A549 (cell line): ENCODE results near the gene SERPING1. TPM values are rescaled to one million over a fixed set of nuclear protein-coding genes. Genes with fewer than 3 reads are reported as not detected.

ENCODE experiments used
- ATAC-seq, 2 experiments: fragments of 200-7000 bp in 1 of 2; fragments of >200 bp in 1 of 2; cut with Nextera tagmentation in 1 of 2; cut with Tn5 transposase in 1 of 2; 3 replicates each; pipeline versions ENCODE4 v1.8.0 to v1.9.1; 2018 to 2020; ENCODE audit warnings: mild to moderate bottlenecking in 1 of 2, moderate library complexity in 1 of 2
- CTCF ChIA-PET: fragments of 300-600 bp; sonication (Branson Sonifier 250); formaldehyde crosslinking; extraction: SDS; loops from one replicate; lab custom pipeline; 2021; ENCODE audit warnings: antibody characterized with exemption, inconsistent platforms; lab: Yijun Ruan, JAX
- POLR2A ChIA-PET: fragments of 350-600 bp; formaldehyde crosslinking; extraction: SDS; loops from one replicate; lab custom pipeline; 2021; ENCODE audit warnings: antibody characterized with exemption, inconsistent platforms; lab: Yijun Ruan, JAX
- DNase-seq, 2 experiments: peaks; one replicate each; pipeline versions ENCODE4 v3.0.0 to v3.0.0-alpha.2; 2011 to 2016; ENCODE audit warnings: low read depth in 1 of 2, low spot score in 1 of 2
- FAIRE-seq: peaks from 2 replicates; lab custom pipeline; 2011; peaks lifted over from hg19 to GRCh38; lab: Jason Lieb, UNC
- H3K27ac ChIP-seq, 2 experiments: fragments of >200 bp; sonication (Bioruptor Twin); formaldehyde crosslinking; 3 replicates each; pipeline ENCODE4 v1.5.1; 2016 to 2017
- H3K4me1 ChIP-seq: fragments of >200 bp; sonication (Bioruptor Twin); formaldehyde crosslinking; 3 replicates; pipeline ENCODE4 v1.6.1; 2016
- H3K4me2 ChIP-seq: fragments of >200 bp; sonication (Bioruptor Twin); formaldehyde crosslinking; 3 replicates; pipeline ENCODE4 v1.6.1; 2016
- H3K4me3 ChIP-seq: fragments of >200 bp; sonication (Bioruptor Twin); formaldehyde crosslinking; 3 replicates; pipeline ENCODE4 v1.5.1; 2016
- H3K9me3 ChIP-seq: fragments of >200 bp; sonication (Bioruptor Twin); formaldehyde crosslinking; 3 replicates; pipeline ENCODE4 v1.6.1; 2016
- CBX2 ChIP-seq: fragments of 200-600 bp; sonication (generic); IDR thresholded peaks from 2 replicates; pipeline ENCODE4 v1.6.1; 2016; ENCODE audit warnings: low read depth, mild to moderate bottlenecking, borderline replicate concordance
- CBX8 ChIP-seq: fragments of 200-600 bp; sonication (generic); IDR thresholded peaks from 2 replicates; pipeline ENCODE4 v1.6.1; 2016
- EP300 ChIP-seq, 2 experiments: fragments of >200 bp; sonication (Bioruptor Twin); formaldehyde crosslinking; IDR thresholded peaks; 2 replicates in 1 of 2; 3 replicates in 1 of 2; pipeline ENCODE4 v1.6.1; 2016 to 2017
- FOSB ChIP-seq: fragments of 250-450 bp; sonication (Bioruptor Pico); IDR thresholded peaks from 2 replicates; pipeline ENCODE4 v1.5.0; 2020; ENCODE audit warnings: mild to moderate bottlenecking, moderate library complexity
- HEYL ChIP-seq: fragments of 250-450 bp; sonication (Bioruptor Pico); IDR thresholded peaks from 2 replicates; pipeline ENCODE4 v1.8.0; 2021; ENCODE audit warnings: mild to moderate bottlenecking, moderate library complexity
- HMGXB4 ChIP-seq: fragments of 250-450 bp; sonication (Bioruptor Pico); IDR thresholded peaks from 2 replicates; pipeline ENCODE4 v1.5.0; 2021; ENCODE audit warnings: mild to moderate bottlenecking, moderate library complexity, borderline replicate concordance
- HOXB13 ChIP-seq: fragments of 250-450 bp; sonication (Bioruptor Pico); IDR thresholded peaks from 2 replicates; pipeline ENCODE4 v1.5.0; 2020; ENCODE audit warnings: low read depth, mild to moderate bottlenecking, moderate library complexity
- JUNB ChIP-seq: fragments of >200 bp; sonication (Bioruptor Twin); formaldehyde crosslinking; IDR thresholded peaks from 2 replicates; pipeline ENCODE4 v1.6.1; 2016
- MAFK ChIP-seq: fragments of 450-650 bp; IDR thresholded peaks from 2 replicates; pipeline ENCODE4 v1.6.1; 2014; ENCODE audit not compliant: partially characterized antibody
- MYC ChIP-seq: IDR thresholded peaks from 2 replicates; pipeline ENCODE4 v1.6.1; 2012; ENCODE audit warnings: mild to moderate bottlenecking, inconsistent platforms, low read length, improper control_type of control experiment, borderline replicate concordance
- NR3C1 ChIP-seq: fragments of >200 bp; sonication (Bioruptor Twin); formaldehyde crosslinking; IDR thresholded peaks from 3 replicates; pipeline ENCODE4 v1.6.1; 2017
- POLR2AphosphoS2 ChIP-seq: conservative IDR thresholded peaks from 2 replicates; pipeline ENCODE4 v1.6.1; 2012; ENCODE audit warnings: low read length, improper control_type of control experiment, inconsistent platforms
- RAD21 ChIP-seq, 2 experiments: fragments of >200 bp in 1 of 2; sonication (Bioruptor Twin) in 1 of 2; formaldehyde crosslinking in 1 of 2; IDR thresholded peaks in 1 of 2; conservative IDR thresholded peaks in 1 of 2; 2 replicates in 1 of 2; 3 replicates in 1 of 2; pipeline ENCODE4 v1.6.1; 2012 to 2018; ENCODE audit warnings: inconsistent platforms in 1 of 2
- RCOR1 ChIP-seq: fragments of 150-350 bp; IDR thresholded peaks from 2 replicates; pipeline ENCODE4 v1.6.1; 2014; ENCODE audit warnings: antibody characterized with exemption, low read length, low read depth
- TP53 ChIP-seq: fragments of 250-450 bp; sonication (Bioruptor Pico); IDR thresholded peaks from 2 replicates; pipeline ENCODE4 v1.5.0; 2021; ENCODE audit warnings: mild to moderate bottlenecking, moderate library complexity
- USF2 ChIP-seq: fragments of 450-650 bp; IDR thresholded peaks from 2 replicates; pipeline ENCODE4 v1.6.1; 2014; ENCODE audit warnings: antibody characterized with exemption
- WGBS: methylation state at CpG from one replicate; pipeline ENCODE4 v1.1.6; 2017; ENCODE audit errors: missing lambda C conversion rate; 5-methylcytosine and 5-hydroxymethylcytosine counted together
- polyA plus RNA-seq, 4 experiments: library from polyadenylated mRNA; depleted of rRNA in 3 of 4; stranded (reverse); fragments of >200 nt; fragmentation: RNase III in 1 of 4; extraction: RNeasy Plus Mini Kit Qiagen cat#74134 plus additional on column Dnase treatment in 1 of 4; gene quantifications; 2 replicates in 3 of 4; 3 replicates in 1 of 4; pipeline ENCODE4 v1.2.3, GENCODE V29; 2011 to 2017
- TF ChIP-seq, protein P1 (sequence below): fragments of >200 bp; sonication (Bioruptor Twin); formaldehyde crosslinking; IDR thresholded peaks from 3 replicates; pipeline ENCODE4 v1.5.1; 2016
- TF ChIP-seq, protein P2 (sequence below): fragments of >200 bp; sonication (Bioruptor Twin); formaldehyde crosslinking; IDR thresholded peaks from 3 replicates; pipeline ENCODE4 v1.6.1; 2016
- TF ChIP-seq, protein P3 (sequence below): fragments of 150-350 bp; IDR thresholded peaks from 2 replicates; pipeline ENCODE4 v1.6.1; 2014; ENCODE audit warnings: low read depth, mild to moderate bottlenecking, low read length

The SERPING1 gene
- polyA plus RNA-seq, 2 of the 4 experiments (the other 2 are of a cell fraction): 0.59 to 0.63 TPM

DNA sequence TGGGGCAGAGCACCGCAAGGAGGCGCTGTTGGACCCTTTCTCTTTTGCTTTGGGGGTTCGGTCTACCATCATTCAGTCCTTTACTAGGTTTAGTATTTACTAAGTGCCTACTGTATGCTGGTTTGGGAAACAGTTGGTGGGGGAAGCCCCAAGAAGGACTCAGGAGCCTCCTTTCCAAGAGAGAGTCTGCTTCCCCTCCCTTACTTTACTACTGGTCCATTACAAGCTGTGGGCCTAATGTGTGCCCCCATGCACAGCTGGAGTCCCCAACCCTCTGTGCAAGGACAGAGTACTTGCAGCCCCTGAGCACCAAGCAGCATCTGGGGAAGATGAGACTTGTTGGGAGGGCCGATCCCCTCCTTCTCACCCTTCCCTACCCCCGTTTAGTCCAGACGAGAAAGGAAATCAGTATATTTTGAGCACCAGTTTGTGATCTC is 29.1 kb upstream of the SERPING1 start (continued):
- TF ChIP-seq POLR2AphosphoS2: no peak
- TF ChIP-seq, protein P1, sequence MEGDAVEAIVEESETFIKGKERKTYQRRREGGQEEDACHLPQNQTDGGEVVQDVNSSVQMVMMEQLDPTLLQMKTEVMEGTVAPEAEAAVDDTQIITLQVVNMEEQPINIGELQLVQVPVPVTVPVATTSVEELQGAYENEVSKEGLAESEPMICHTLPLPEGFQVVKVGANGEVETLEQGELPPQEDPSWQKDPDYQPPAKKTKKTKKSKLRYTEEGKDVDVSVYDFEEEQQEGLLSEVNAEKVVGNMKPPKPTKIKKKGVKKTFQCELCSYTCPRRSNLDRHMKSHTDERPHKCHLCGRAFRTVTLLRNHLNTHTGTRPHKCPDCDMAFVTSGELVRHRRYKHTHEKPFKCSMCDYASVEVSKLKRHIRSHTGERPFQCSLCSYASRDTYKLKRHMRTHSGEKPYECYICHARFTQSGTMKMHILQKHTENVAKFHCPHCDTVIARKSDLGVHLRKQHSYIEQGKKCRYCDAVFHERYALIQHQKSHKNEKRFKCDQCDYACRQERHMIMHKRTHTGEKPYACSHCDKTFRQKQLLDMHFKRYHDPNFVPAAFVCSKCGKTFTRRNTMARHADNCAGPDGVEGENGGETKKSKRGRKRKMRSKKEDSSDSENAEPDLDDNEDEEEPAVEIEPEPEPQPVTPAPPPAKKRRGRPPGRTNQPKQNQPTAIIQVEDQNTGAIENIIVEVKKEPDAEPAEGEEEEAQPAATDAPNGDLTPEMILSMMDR: peak; percentile 96
- TF ChIP-seq RAD21 (conservative IDR thresholded peaks at IDR 0.05 in 1 of 2, IDR thresholded peaks at IDR 0.05 in 1 of 2): peak; percentile 86 to 87
- TF ChIP-seq EP300 (IDR thresholded peaks at IDR 0.05): no peak
- no peak for TF ChIP-seq TP53 (CRISPR knock-in tag)
- TF ChIP-seq HEYL (CRISPR knock-in tag): no peak
- TF ChIP-seq CBX2: no peak
- TF ChIP-seq, protein P2, sequence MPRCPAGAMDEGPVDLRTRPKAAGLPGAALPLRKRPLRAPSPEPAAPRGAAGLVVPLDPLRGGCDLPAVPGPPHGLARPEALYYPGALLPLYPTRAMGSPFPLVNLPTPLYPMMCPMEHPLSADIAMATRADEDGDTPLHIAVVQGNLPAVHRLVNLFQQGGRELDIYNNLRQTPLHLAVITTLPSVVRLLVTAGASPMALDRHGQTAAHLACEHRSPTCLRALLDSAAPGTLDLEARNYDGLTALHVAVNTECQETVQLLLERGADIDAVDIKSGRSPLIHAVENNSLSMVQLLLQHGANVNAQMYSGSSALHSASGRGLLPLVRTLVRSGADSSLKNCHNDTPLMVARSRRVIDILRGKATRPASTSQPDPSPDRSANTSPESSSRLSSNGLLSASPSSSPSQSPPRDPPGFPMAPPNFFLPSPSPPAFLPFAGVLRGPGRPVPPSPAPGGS: no peak
- TF ChIP-seq RCOR1: no peak
- no peak for TF ChIP-seq NR3C1
- no peak for TF ChIP-seq JUNB
- no peak for TF ChIP-seq MAFK

- no peak for TF ChIP-seq MYC
- TF ChIP-seq HOXB13 (CRISPR knock-in tag): no peak
- no peak for TF ChIP-seq FOSB (CRISPR knock-in tag)
- TF ChIP-seq, protein P3, sequence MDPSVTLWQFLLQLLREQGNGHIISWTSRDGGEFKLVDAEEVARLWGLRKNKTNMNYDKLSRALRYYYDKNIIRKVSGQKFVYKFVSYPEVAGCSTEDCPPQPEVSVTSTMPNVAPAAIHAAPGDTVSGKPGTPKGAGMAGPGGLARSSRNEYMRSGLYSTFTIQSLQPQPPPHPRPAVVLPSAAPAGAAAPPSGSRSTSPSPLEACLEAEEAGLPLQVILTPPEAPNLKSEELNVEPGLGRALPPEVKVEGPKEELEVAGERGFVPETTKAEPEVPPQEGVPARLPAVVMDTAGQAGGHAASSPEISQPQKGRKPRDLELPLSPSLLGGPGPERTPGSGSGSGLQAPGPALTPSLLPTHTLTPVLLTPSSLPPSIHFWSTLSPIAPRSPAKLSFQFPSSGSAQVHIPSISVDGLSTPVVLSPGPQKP: no peak
- no peak for TF ChIP-seq USF2
- no peak for TF ChIP-seq CBX2
- TF ChIP-seq CBX8: no peak
- TF ChIP-seq HMGXB4 (CRISPR knock-in tag): no peak
- Histone ChIP-seq H3K4me1 (peaks cover 14% of the 10 kb centered on the region; the same call in 2 of the 3 replicates), H3K4me3 (no peak overlapping the region), H3K9me3 (no peaks in the 10 kb centered on the region), H3K27ac (no peak overlapping the region), H3K4me2 (no peak overlapping the region)
- POLR2A ChIA-PET: no interaction called here
- WGBS: 56% methylated on average over 2 of the region's 2 CpGs
- no peak for DNase-seq
- FAIRE-seq: no peak
- CTCF ChIA-PET: interaction anchor here (9.2 kb wide), 1 partner anchor 72 kb away, joined by 318 read pairs; no protein-coding TSS in a partner anchor
- ATAC-seq: no peak
These were observed 25.9 kb upstream of the SERPING1 start for GRCh38 chr11:57571606-57572005.
